HepG2 (cell line): Measurements from ENCODE around the gene CHN1. TPM values are rescaled to one million over a fixed set of nuclear protein-coding genes. Genes with fewer than 3 reads are reported as not detected.

Source experiments
- ATAC-seq: fragments of 200-7000 bp; cut with Tn5 transposase; 3 replicates; pipeline ENCODE4 v1.9.1; 2020; ENCODE audit warnings: mild to moderate bottlenecking, moderate library complexity
- BruUV-seq: library from RNA; stranded (reverse); fragments of 400-500 nt; replicated peaks from 2 replicates; lab custom pipeline; 2021; lab: Mats Ljungman, UMichigan
- CTCF ChIA-PET: fragments of 300-600 bp; formaldehyde crosslinking; extraction: SDS; loops from one replicate; lab custom pipeline; 2021; ENCODE audit warnings: low total read pairs, inconsistent platforms, low intra/inter-chr PET ratio; lab: Yijun Ruan, JAX
- POLR2A ChIA-PET: fragments of 350-600 bp; sonication (Branson Sonifier 250); formaldehyde crosslinking; loops from one replicate; lab custom pipeline; 2020; ENCODE audit warnings: antibody characterized with exemption, inconsistent platforms; lab: Yijun Ruan, JAX
- DNase-seq: peaks from one replicate; pipeline ENCODE4 v3.0.0-alpha.2; 2015; ENCODE audit warnings: low spot score
- FAIRE-seq: peaks from 3 replicates; lab custom pipeline; 2011; peaks lifted over from hg19 to GRCh38; lab: Jason Lieb, UNC
- H2AFZ ChIP-seq: one replicate; pipeline ENCODE4 v1.6.1; 2011; ENCODE audit warnings: low read length, inconsistent platforms
- H3K27ac ChIP-seq: fragments of 300-600 bp; 3 replicates; pipeline ENCODE4 v1.8.0; 2011; ENCODE audit warnings: mixed run types, mild to moderate bottlenecking, mixed read lengths, low read length, inconsistent platforms; ENCODE audit not compliant: insufficient read depth; ENCODE audit errors: extremely low read length
- H3K27me3 ChIP-seq, 2 experiments: fragments of 200-600 bp in 1 of 2; 2 replicates in 1 of 2; 3 replicates in 1 of 2; pipeline versions ENCODE4 v1.6.0 to v1.8.0; 2011; ENCODE audit warnings: low read length in 2 of 2, mild to moderate bottlenecking in 2 of 2, moderate library complexity in 2 of 2, inconsistent platforms in 1 of 2; ENCODE audit not compliant: insufficient read depth in 2 of 2, control insufficient read depth in 1 of 2
- H3K36me3 ChIP-seq, 2 experiments: fragments of 200-600 bp in 1 of 2; replicated peaks in 1 of 2; 2 replicates in 1 of 2; 3 replicates in 1 of 2; pipeline versions ENCODE4 v1.5.1 to v1.8.0; 2011; ENCODE audit warnings: low read length in 2 of 2, inconsistent platforms in 1 of 2; ENCODE audit not compliant: insufficient read depth in 2 of 2, control insufficient read depth in 1 of 2
- H3K4me1 ChIP-seq: 2 replicates; pipeline ENCODE4 v1.5.1; 2012; ENCODE audit warnings: low read length, inconsistent platforms; ENCODE audit not compliant: insufficient read depth
- H3K4me2 ChIP-seq: 2 replicates; pipeline ENCODE4 v1.6.0; 2011; ENCODE audit warnings: low read depth, low read length, inconsistent platforms
- H3K4me3 ChIP-seq, 3 experiments: fragments of 200-600 bp in 1 of 3; sonication (generic), shearing (Covaris generic) in 1 of 3; replicated peaks in 1 of 3; 2 replicates each; pipeline ENCODE4 v1.5.1; 2011 to 2016; ENCODE audit warnings: low read length in 3 of 3, inconsistent platforms in 2 of 3, low read depth in 2 of 3, mild to moderate bottlenecking in 2 of 3, control low read depth in 1 of 3, mixed read lengths in 1 of 3; ENCODE audit not compliant: insufficient read depth in 1 of 3
- H3K79me2 ChIP-seq: one replicate; pipeline ENCODE4 v1.6.1; 2011; ENCODE audit warnings: low read length, inconsistent platforms; ENCODE audit not compliant: insufficient read depth
- H3K9ac ChIP-seq: 2 replicates; pipeline ENCODE4 v1.6.0; 2011; ENCODE audit warnings: mild to moderate bottlenecking, low read depth, low read length, inconsistent platforms; ENCODE audit not compliant: insufficient read depth
- H3K9me3 ChIP-seq: 2 replicates; pipeline ENCODE4 v1.5.1; 2012; ENCODE audit warnings: mild to moderate bottlenecking, low read length
- H4K20me1 ChIP-seq: 2 replicates; pipeline ENCODE4 v1.6.0; 2011; ENCODE audit warnings: inconsistent platforms, mild to moderate bottlenecking, low read length, moderate library complexity; ENCODE audit not compliant: insufficient read depth
- FOXK1 ChIP-seq: sonication (generic); formaldehyde crosslinking; IDR thresholded peaks from 2 replicates; pipeline ENCODE4 v1.4.0; 2020; ENCODE audit warnings: low read depth, missing genetic modification reagents, borderline replicate concordance
- GABPA ChIP-seq, 2 experiments: IDR thresholded peaks; 2 replicates each; pipeline ENCODE4 v1.6.1; 2011 to 2016; ENCODE audit warnings: low read depth in 2 of 2, low read length in 1 of 2, missing biosample characterization in 1 of 2, missing genetic modification characterization in 1 of 2
- MAFF ChIP-seq: IDR thresholded peaks from 2 replicates; pipeline ENCODE4 v1.6.1; 2011; ENCODE audit warnings: low read depth, low read length, improper control_type of control experiment
- MAFK ChIP-seq, 2 experiments: IDR thresholded peaks in 1 of 2; conservative IDR thresholded peaks in 1 of 2; 2 replicates each; pipeline ENCODE4 v1.6.1; 2011; ENCODE audit warnings: improper control_type of control experiment in 2 of 2, low read length in 2 of 2
- MTA3 ChIP-seq: sonication (generic); formaldehyde crosslinking; IDR thresholded peaks from 2 replicates; pipeline ENCODE4 v1.4.0; 2020; ENCODE audit warnings: missing genetic modification reagents
- MTF2 ChIP-seq: sonication (generic); formaldehyde crosslinking; IDR thresholded peaks from 2 replicates; pipeline ENCODE4 v1.5.0; 2020; ENCODE audit warnings: missing genetic modification reagents, borderline replicate concordance
- MYNN ChIP-seq: sonication (generic); formaldehyde crosslinking; IDR thresholded peaks from 2 replicates; pipeline ENCODE4 v1.4.0; 2020; ENCODE audit warnings: mild to moderate bottlenecking, low read depth, missing genetic modification reagents
- NFATC3 ChIP-seq: sonication (generic); formaldehyde crosslinking; IDR thresholded peaks from 2 replicates; pipeline ENCODE4 v1.5.1; 2020; ENCODE audit warnings: mild to moderate bottlenecking, missing genetic modification reagents
- SP5 ChIP-seq: IDR thresholded peaks from 2 replicates; pipeline ENCODE4 v1.6.1; 2016; ENCODE audit warnings: low read depth, borderline replicate concordance
- WGBS: methylation state at CpG from one replicate; pipeline ENCODE4 v1.1.6; 2017; ENCODE audit warnings: low lambda C conversion rate; 5-methylcytosine and 5-hydroxymethylcytosine counted together
- in situ Hi-C: cut with HindIII; loops from 2 replicates; pipeline ENCODE4 v1.10.0; 2017; ENCODE audit warnings: low pct_unique_long_range_greater_than_20kb; ENCODE audit not compliant: extremely low pct_ligation_motif_present
- intact Hi-C: fragments of 100-400 bp; cut with micrococcal nuclease; formaldehyde crosslinking; loops from one replicate; pipeline ENCODE4 v1.10.0; 2022; ENCODE audit not compliant: unreplicated experiment
- polyA plus RNA-seq, 8 experiments: library from polyadenylated mRNA; depleted of rRNA in 3 of 8; stranded (reverse) in 7 of 8; unstranded in 1 of 8; fragments of >200 nt; fragmentation: Illumina TruSeq in 4 of 8; extraction: Trizol in 4 of 8; gene quantifications; 2 replicates each; pipeline versions ENCODE4 v1.2.1 to v1.2.3, GENCODE V29; 2011 to 2016; ENCODE audit warnings: low read depth in 4 of 8, missing spikeins in 1 of 8, mixed read lengths in 1 of 8; ENCODE audit not compliant: insufficient read depth in 1 of 8
- total RNA-seq, 5 experiments: library from RNA; depleted of rRNA; stranded (reverse); fragments of >200 nt; fragmentation: Illumina TruSeq; extraction: Trizol; gene quantifications; 2 replicates each; pipeline ENCODE4 v1.2.3, GENCODE V29; 2016; ENCODE audit warnings: low read depth in 1 of 5
- TF ChIP-seq, protein P1 (sequence below): sonication (generic); formaldehyde crosslinking; IDR thresholded peaks from 2 replicates; pipeline ENCODE4 v1.5.1; 2020; ENCODE audit warnings: missing genetic modification reagents, mild to moderate bottlenecking, borderline replicate concordance
- TF ChIP-seq, protein P2 (sequence below): sonication (generic); formaldehyde crosslinking; IDR thresholded peaks from 2 replicates; pipeline ENCODE4 v1.5.0; 2020; ENCODE audit warnings: missing genetic modification reagents
- TF ChIP-seq, protein P3 (sequence below): sonication (generic); formaldehyde crosslinking; IDR thresholded peaks from 2 replicates; pipeline ENCODE4 v1.5.0; 2020; ENCODE audit warnings: missing genetic modification reagents
- TF ChIP-seq, protein P4 (sequence below): IDR thresholded peaks from 2 replicates; pipeline ENCODE4 v1.6.1; 2016; ENCODE audit warnings: low read depth

CHN1 gene
- total and polyA plus RNA-seq, 2 of the 13 experiments (the other 11 are each of a cell fraction or from before 2014, with no cell fraction given) = 2.8 to 3.5 TPM

DNA sequence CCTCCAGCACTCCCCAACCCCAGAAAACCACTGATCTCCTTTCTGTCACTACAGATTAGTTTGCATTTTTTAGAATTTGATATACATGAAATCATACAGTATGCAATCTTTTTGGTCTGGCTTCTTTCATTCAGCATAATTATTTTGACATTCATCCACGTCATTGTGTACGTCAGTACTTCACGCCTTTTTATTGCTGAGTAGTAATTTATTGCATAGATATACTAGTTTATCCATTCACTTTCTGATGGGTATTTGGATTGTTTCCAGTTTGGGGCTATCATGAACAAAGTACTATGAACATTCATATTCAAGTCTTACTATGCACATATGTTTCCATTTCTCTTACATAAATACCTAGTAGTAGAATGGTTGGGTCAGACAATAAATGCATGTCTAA, 20.1 kb upstream of the CHN1 start:
- TF ChIP-seq MAFK (conservative IDR thresholded peaks at IDR 0.05 in 1 of 2, IDR thresholded peaks at IDR 0.05 in 1 of 2; ENCODE audit: low read length in 2 of 2) = peak; percentile 67 to 69
- TF ChIP-seq, protein P1, sequence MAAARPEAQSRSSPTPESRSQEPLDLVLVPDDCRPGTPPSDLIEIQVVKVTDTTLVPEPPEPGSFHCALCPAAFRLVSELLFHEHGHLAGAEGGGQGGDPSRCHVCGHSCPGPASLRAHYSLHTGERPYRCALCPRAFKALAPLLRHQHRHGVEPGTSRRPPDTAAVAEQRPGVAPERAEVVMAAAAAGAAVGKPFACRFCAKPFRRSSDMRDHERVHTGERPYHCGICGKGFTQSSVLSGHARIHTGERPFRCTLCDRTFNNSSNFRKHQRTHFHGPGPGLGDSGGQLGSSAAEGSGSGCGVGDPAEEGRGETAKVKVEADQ (CRISPR knock-in tag) = no peak
- peak; percentile 50 for TF ChIP-seq MAFF
- no peak for TF ChIP-seq MTF2 (CRISPR knock-in tag)
- Histone ChIP-seq H4K20me1 (no peaks in the 10 kb centered on the region), H3K4me3 (no peak overlapping the region), H3K9ac (no peak overlapping the region), H3K27ac (no peak overlapping the region), H3K4me2 (no peak overlapping the region), H3K27me3 (no peaks in the 10 kb centered on the region), H3K79me2 (no peaks in the 10 kb centered on the region), H3K36me3 (no peaks in the 10 kb centered on the region), H3K9me3 (no peaks in the 10 kb centered on the region), H2AFZ (no peak overlapping the region), H3K4me1 (peaks cover 41% of the 10 kb centered on the region)
- no peak for DNase-seq
- in situ Hi-C loops (loop anchor here (25.0 kb wide), 1 partner anchor 262 kb away; no protein-coding TSS in a partner anchor), intact Hi-C loops (no loop called here)
- FAIRE-seq = no peak
- no peak for ATAC-seq
- BruUV-seq = no TSS peak
- CTCF ChIA-PET = no interaction called here
- POLR2A ChIA-PET = no interaction called here
- 88% methylated on average over 3 of the region's 3 CpGs for WGBS

DNA sequence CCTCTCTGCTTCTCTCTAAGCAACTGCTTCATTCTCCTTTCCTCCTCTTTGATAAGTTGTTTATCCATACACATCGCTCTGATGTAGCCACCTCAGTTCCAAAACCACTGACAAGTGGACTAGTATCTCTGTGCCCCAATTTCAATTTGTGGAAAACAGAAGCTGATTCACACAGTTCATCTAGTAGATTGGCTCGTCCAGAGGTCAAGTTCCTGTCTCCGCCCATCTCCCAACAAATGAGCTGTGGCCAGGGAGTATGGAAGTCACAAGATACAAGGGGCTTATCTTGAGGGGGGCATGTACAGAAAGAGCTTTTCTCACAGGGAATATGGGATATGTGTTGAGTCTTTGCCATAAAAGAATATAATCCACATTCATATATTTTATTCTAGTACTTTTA, 17.7 kb upstream of the CHN1 start:
- H3K9ac ChIP-seq = no peak overlapping the region
- POLR2A ChIA-PET = interaction anchor here (0.9 kb wide), 1 partner anchor 146 kb away, joined by 3 read pairs; no protein-coding TSS in a partner anchor
- no peak overlapping the region for H3K4me3 ChIP-seq
- H3K4me2 ChIP-seq = peak overlapping the region; percentile 38
- 25% methylated on average over 3 of the region's 3 CpGs for WGBS
- ATAC-seq = no peak
- intact Hi-C loops = no loop called here
- no peak overlapping the region for H3K27ac ChIP-seq
- no peak for FAIRE-seq
- peak; percentile 35 for DNase-seq
- no peaks in the 10 kb centered on the region for H3K27me3 ChIP-seq
- no peak overlapping the region for H2AFZ ChIP-seq
- peaks cover 31% of the 10 kb centered on the region for H3K4me1 ChIP-seq
- no peaks in the 10 kb centered on the region for H3K79me2 ChIP-seq
- no peaks in the 10 kb centered on the region for H3K9me3 ChIP-seq
- in situ Hi-C loops = no loop called here
- CTCF ChIA-PET = no interaction called here
- no peaks in the 10 kb centered on the region for H3K36me3 ChIP-seq
- H4K20me1 ChIP-seq = no peaks in the 10 kb centered on the region
- BruUV-seq = no TSS peak
- TF ChIP-seq MYNN (no peak), NFATC3 (no peak), GABPA (IDR thresholded peaks at IDR 0.05; ENCODE audit: low read depth, low read length) (no peak), GABPA (CRISPR knock-in tag; IDR thresholded peaks at IDR 0.05; ENCODE audit: low read depth) (no peak), SP5 (peak; percentile 83), FOXK1 (CRISPR knock-in tag) (no peak), MTA3 (CRISPR knock-in tag) (no peak)
- TF ChIP-seq, protein P2, sequence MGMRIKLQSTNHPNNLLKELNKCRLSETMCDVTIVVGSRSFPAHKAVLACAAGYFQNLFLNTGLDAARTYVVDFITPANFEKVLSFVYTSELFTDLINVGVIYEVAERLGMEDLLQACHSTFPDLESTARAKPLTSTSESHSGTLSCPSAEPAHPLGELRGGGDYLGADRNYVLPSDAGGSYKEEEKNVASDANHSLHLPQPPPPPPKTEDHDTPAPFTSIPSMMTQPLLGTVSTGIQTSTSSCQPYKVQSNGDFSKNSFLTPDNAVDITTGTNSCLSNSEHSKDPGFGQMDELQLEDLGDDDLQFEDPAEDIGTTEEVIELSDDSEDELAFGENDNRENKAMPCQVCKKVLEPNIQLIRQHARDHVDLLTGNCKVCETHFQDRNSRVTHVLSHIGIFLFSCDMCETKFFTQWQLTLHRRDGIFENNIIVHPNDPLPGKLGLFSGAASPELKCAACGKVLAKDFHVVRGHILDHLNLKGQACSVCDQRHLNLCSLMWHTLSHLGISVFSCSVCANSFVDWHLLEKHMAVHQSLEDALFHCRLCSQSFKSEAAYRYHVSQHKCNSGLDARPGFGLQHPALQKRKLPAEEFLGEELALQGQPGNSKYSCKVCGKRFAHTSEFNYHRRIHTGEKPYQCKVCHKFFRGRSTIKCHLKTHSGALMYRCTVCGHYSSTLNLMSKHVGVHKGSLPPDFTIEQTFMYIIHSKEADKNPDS (CRISPR knock-in tag) = no peak
- TF ChIP-seq, protein P3, sequence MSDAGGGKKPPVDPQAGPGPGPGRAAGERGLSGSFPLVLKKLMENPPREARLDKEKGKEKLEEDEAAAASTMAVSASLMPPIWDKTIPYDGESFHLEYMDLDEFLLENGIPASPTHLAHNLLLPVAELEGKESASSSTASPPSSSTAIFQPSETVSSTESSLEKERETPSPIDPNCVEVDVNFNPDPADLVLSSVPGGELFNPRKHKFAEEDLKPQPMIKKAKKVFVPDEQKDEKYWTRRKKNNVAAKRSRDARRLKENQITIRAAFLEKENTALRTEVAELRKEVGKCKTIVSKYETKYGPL (CRISPR knock-in tag) = no peak
- TF ChIP-seq, protein P4, sequence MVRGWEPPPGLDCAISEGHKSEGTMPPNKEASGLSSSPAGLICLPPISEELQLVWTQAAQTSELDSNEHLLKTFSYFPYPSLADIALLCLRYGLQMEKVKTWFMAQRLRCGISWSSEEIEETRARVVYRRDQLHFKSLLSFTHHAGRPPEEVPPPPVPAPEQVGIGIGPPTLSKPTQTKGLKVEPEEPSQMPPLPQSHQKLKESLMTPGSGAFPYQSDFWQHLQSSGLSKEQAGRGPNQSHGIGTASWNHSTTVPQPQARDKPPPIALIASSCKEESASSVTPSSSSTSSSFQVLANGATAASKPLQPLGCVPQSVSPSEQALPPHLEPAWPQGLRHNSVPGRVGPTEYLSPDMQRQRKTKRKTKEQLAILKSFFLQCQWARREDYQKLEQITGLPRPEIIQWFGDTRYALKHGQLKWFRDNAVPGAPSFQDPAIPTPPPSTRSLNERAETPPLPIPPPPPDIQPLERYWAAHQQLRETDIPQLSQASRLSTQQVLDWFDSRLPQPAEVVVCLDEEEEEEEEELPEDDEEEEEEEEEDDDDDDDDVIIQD (CRISPR knock-in tag) = 0 out of 2 replicates have a peak, but pooled peaks have one; percentile 29
